Head of caudate nucleus (tissue), 42 donors: ENCODE data around the gene ZNF474.
A peak's percentile ranks its signal among the peaks of the same experiment; 100 is the strongest.
"Not testable (repeated sequence)": the region's sequence is repeated elsewhere in the genome, so short reads cannot be mapped to it uniquely, and the experiment has no call there.

Experiments used
- DNase-seq, 42 donors: peaks; one replicate each; pipeline versions ENCODE4 v3.0.0 to v3.0.0-alpha.2; 2020 to 2021; ENCODE audit warnings: mixed read lengths in 7 of 42
- intact Hi-C: fragments of 100-400 bp; cut with DNase I; formaldehyde crosslinking; loops from one replicate; pipeline ENCODE4 v1.15.0; 2022

The ZNF474 gene

DNA sequence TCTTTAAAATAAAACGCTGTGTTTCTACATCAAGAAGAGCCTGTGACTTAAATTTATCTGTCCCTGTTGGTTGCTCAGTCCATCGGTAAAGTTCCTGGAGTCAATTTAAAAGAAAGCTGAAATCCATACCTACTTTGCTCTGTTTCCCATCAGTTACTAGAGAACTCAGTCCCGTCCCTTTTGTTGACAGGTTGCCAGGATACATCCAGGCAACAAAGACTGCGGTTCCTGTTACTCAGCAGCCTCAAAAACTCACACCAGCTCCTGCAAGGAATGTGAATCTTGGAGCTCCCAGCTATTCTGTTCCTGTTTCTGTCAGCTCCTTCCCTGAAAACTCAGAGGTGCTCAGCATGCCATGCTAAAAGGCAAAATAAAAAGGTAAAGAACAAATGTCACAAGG lies at the start of gene ZNF474:
ZNF474 (plus strand) TSS at position 241 of the 400 bp plus-strand sequence. CDS start 22,445 bp downstream, outside the sequence.
- intact Hi-C loops: no loop called here
- peak in 8 of 42 donors; percentile 6 to 46 (median 14) for DNase-seq

DNA sequence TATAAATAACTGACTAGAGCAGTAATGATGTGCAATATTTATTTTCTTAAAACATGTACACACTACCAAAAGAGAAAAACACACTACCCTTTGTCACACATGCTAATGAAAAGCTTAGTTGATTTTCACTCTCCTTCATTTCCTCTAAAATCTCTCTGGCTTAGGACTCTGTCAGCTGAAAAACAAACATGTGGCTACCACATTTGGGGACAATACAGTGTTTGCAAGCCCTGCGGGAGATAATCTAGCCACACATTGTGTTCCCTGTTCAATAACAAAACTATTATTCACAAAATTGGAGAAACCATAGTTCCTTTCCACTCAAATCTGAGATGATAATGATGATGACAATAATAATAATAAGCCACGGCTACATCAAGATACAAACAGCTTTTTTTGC lies 47.8 kb upstream of the ZNF474 start:
- no peak for DNase-seq
- intact Hi-C loops: no loop called here

DNA sequence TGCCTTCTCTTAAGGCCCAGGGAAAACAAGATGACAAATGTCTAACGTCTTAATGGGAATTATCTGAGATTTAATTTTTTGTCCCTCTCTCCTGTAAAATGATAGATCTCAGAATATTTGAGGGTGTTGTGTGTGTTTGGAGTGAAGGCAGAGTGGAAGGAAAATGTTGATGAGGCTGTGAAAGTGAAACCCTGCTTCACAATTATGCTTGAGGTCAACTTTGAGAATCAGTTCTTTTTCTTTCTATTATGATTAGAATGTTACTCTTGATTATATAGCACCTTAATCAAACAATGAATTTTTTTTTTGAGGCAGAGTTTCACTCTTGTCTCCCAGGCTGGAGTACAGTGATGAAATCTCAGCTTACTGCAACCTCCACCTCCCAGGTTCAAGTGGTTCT lies 45.8 kb upstream of the ZNF474 start:
- DNase-seq: no peak
- intact Hi-C loops: no loop called here

- intact Hi-C loops: no loop called here
Observed at GRCh38 chr5:122085041-122085440, 44.3 kb upstream of the ZNF474 start.

DNA sequence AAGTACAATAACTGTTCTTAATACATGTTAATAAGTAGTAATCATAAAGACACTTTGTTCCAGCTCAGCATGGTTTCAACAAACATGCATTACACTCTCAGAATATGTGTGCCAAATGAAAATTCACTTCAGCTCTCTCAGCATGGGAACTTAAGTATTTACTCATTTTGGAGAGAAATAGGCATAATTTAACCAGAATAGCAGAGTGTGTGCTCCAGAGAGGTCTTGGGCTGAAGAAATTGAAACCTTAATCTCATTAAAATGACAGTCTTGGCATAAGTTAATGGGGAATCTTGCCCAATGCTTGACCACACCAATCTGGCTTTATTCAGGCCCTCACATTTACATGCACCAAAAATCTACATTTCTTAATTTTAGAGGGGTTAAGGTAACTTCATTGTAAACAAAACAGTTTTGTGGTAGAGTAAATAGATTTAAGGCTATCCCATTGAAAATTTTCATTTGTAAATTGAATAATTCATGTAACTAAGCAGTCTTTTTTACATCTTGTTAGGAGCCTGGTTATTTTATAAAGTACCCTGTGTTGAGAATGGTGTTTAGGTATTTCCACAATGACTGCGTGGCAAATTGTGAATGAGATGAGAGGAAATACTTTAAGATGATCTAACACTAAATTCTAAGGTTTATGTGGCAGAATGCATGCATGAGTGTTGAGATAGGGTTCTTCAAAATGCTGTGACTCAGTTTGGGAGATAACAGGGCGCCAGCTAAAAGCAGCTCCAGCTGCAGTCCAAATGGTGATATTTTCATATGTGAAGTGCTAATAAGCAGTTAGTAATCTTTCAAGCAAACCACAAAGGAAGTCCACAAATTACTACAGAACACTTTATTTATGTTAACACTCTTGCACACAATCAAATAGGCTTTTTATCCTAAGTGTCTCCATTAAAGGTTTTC lies 40.0 kb upstream of the ZNF474 start:
- intact Hi-C loops: no loop called here
- no peak for DNase-seq

More at GRCh38 chr5:122085041-122085440, 44.3 kb upstream of the ZNF474 start:
- no peak for DNase-seq

DNA sequence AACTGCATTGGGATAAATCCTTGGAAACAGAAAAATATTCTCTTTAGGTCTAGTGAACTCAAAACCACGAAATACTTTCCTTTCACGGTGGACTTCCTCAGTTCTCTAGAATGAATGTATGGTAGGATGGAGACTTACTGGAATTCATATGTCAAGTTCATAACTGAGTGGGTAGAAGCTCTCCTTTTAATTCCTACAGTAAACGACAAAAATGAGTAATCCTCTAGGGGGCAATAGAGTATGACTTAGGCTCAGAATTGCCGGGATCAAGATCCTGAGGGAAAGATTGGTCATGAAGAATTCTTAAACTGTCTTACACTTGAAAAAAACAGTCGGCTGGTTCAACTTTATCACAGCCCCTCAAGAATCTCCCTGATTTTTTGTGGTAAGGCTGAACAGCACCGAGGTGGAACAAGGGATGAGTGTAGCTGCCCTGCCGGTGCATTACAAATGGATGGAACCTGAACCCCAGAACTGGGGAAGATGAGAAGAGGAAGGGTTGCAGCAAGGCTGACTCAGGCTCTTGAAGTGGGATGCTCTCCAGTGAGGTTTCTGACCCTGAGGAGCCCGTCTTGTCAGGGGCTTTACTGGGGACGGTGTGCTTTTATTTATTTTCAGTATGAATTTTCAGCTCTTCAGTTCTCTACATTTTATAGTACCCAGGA lies 37.3 kb upstream of the ZNF474 start:
- no peak for DNase-seq
- intact Hi-C loops: no loop called here

DNA sequence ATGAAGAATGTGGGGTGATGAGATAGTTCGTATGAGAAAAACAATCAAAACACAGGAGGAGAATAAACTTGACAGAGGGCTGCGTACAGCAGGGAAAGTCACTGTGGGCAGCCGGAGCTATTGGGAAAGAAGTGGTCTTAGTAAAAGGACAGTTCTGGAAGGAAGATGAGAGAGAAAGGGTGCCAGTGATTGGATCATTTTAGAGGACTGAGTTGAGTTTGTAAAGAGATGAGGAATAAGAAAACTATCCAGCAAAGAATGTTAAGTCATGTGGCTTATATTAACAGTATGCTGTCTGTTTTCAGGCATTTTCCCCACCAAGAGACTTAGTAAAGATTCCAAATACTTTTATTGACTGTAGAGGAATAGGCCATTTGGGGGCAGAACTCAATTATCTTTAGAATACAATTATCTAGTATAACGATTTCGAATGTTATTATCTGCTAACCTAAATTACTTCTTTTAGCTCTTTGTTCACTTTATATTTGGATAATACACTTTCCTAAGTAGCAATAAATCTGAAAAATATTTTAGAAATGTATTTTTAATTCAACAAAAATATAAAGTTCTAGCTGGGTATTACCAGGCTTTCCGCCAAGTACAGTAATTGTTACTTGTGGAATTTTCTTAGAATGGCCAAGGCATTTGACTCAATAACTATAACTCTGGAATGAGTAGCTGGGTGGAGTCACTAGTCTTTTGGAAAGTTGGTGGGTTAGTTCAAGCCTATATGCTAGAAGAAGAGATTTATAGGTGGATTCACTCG lies 35.7 kb upstream of the ZNF474 start:
- intact Hi-C loops: no loop called here
- DNase-seq: no peak

DNA sequence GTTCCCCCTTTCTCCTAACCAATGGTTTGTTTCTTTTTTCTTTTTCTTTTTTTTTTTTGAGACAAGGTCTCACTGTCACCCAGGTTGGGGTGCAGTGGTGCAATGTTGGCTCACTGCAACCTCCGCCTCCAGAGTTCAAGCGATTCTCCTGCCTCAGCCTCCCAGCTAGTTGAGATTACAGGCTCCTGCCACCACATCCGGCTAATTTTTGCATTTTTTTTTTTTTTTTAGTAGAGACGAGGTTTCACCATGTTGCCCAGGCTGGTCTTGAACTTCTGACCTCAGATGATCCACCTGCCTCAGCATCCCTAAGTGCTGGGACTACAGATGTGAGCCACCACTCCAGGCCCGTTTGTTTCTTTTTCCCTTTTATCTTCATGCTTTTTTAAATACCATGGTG lies 35.1 kb upstream of the ZNF474 start:
- intact Hi-C loops: not testable (repeated sequence)

DNA sequence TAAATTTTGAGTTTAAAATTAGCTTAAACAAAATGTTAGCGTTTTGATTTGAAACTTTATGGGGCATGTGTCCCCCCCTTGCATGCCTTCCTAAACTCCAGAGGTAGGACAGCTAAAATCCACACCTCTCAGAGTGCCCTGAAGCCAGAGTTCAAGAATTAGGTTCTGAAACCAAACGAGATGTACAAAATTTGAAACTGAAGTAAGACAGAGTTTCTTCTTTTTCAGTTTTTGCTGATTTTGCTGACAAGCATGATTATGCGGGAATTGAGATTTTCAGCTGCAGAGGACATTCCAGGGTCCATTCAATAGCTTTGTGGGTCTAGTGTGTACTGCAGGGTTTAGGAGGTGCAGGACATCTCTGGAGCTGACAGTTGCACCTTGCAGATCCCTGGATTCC lies 34.2 kb upstream of the ZNF474 start:
- intact Hi-C loops: no loop called here
- no peak for DNase-seq

More for the DNA sequence above, 35.1 kb upstream of the ZNF474 start:
- DNase-seq: not testable (repeated sequence)

DNA sequence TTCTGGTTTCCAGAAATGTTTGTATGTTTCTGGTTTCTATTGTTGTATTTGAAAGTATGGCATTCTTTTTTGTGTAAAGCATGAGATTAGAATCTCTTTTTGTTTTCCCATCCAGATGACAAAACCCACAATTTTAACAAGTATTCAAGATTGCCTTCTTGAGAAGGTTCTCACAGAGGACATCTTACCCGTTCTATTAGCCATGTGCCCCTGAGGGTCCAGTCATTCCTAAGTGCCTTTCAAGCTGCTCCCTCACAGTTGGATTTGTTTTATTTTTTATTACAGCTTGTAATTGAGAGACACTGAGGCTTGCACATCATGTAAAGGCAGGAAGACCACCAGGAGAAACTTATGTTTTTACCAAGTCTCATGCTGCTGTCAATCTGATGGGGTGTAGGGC lies 32.0 kb upstream of the ZNF474 start:
- DNase-seq: no peak
- intact Hi-C loops: no loop called here

GRCh38 chr5:122099060-122099790 lies 30.1 kb upstream of the ZNF474 start:
- intact Hi-C loops: no loop called here
- no peak for DNase-seq

GRCh38 chr5:122101636-122102285 lies 27.6 kb upstream of the ZNF474 start:
- intact Hi-C loops: no loop called here
- peak in 2 of 42 donors; percentile 25 to 30 for DNase-seq

GRCh38 chr5:122102825-122103224 lies 26.5 kb upstream of the ZNF474 start:
- intact Hi-C loops: no loop called here
- DNase-seq: no peak

- DNase-seq: no peak
- intact Hi-C loops: no loop called here
Observed at GRCh38 chr5:122105909-122106308, 23.4 kb upstream of the ZNF474 start.

DNA sequence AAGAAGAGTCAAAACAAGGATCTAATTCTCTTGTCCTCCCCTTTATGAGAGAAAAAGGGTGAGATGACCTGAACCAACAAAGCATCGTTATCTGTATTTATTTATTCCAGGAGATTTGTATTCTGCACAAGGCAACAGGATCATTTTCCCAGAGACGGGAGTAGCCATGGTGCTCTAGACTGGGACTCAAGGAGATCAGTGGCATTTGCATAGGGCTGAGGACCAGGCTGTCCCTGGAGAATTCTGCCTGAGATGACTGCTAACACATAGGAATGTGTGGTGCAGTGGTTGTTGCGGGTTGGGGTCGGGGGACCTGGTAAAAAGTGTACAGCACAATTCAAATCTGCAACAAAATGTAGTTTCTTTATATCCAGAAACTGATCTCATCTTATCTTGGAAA lies 22.3 kb upstream of the ZNF474 start:
- intact Hi-C loops: no loop called here
- DNase-seq: no peak

- intact Hi-C loops: no loop called here
- DNase-seq: no peak
Observed at GRCh38 chr5:122110987-122111386, 18.4 kb upstream of the ZNF474 start.

GRCh38 chr5:122111460-122111859 lies 17.9 kb upstream of the ZNF474 start:
- no peak for DNase-seq
- intact Hi-C loops: no loop called here

- intact Hi-C loops: no loop called here
Observed at GRCh38 chr5:122112063-122112462, 17.3 kb upstream of the ZNF474 start.

More at GRCh38 chr5:122112063-122112462, 17.3 kb upstream of the ZNF474 start:
- no peak for DNase-seq
